ENCODE data around the gene TRIM38.
"Not testable (repeated sequence)": the region's sequence is repeated elsewhere in the genome, so short reads cannot be mapped to it uniquely, and the experiment has no call there.

The TRIM38 gene

GRCh38 chr6:26009817-26010216 lies 47.2 kb downstream of the TRIM38 start:
- no peak for DNase-seq

DNA sequence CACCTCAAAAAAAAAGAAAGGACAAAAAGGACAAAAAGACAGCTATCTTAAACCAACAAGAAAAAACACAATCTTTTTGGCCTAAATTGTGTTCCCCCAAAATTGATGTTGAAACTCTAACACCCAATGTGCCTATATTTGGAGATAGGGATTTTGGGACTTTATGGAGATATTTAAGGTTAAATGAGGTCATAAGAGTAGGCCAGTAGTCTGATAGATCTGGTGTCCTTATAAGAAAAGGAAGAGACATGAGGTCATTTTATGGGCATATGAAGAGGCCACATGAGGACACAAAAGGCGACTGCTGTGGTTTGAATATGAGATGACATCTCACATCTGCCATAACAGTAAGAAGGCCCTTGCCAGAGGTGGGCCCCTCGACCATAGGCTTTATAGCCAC lies 49.5 kb downstream of the TRIM38 start:
- no peak for DNase-seq

DNA sequence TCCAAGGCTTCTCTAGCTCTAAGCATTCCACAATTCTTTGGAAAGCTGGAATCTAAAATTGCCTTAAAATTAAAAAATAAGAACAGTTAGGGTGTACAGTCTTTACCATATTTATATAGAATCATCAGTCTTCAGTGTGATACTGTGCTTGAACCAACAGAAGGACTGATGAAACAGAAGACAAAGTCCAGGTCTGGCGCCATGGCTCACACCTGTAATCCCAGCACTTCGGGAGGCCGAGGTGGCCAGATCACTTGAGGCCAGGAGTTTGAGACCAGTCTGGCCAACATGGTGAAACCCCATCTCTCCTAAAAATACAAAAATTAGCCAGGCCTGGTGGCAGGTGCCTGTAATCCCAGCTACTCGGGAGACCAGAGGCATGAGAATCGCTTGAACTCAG lies 51.8 kb downstream of the TRIM38 start:
- DNase-seq, result not testable (repeated sequence)

GRCh38 chr6:26016245-26016962 lies 53.8 kb downstream of the TRIM38 start:
- no peak for DNase-seq

GRCh38 chr6:26016963-26017631 lies 54.5 kb downstream of the TRIM38 start:
- DNase-seq, result no peak

DNA sequence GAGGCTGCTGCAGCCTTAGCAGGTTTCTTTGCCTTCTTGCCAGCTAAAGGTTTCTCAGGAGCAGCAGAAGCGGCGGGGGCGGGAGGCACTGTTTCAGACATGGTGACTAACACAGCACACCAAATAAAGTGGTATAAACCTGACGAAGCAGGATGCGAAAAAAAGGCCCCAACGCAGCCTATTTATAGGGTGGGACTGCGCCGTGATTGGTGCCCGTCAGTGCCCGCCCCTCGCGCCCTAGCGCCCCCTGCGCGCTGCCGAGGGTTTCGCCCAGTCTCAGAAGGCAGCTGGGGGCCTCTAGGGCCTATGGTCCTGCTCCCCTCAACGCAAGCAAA lies 55.0 kb downstream of the TRIM38 start:
- DNase-seq, result no peak

GRCh38 chr6:26019261-26019830 lies 56.7 kb downstream of the TRIM38 start:
- no peak for DNase-seq

DNA sequence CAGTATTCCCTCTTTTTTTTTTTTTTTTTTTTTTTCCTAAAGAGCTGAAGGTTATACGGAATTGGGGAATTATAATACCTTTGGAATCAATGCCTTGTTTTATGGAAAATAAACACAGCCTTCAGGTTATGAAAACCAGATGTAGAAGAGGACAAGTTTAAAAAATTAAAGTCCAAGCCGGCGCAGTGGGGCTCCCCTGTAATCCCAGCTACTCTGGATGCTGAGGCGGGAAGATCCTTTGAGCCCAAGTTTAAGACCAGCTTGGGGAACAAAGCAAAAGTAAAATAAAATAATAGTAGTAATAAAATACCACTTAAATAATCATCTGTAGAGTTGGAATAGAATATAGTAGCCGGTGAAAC lies 57.3 kb downstream of the TRIM38 start:
- no peak for DNase-seq

- peak; percentile 59 for DNase-seq
Observed at GRCh38 chr6:26020329-26021000, 57.9 kb downstream of the TRIM38 start.

GRCh38 chr6:26021001-26021349 lies 58.4 kb downstream of the TRIM38 start:
- DNase-seq, result peak; percentile 80

DNA sequence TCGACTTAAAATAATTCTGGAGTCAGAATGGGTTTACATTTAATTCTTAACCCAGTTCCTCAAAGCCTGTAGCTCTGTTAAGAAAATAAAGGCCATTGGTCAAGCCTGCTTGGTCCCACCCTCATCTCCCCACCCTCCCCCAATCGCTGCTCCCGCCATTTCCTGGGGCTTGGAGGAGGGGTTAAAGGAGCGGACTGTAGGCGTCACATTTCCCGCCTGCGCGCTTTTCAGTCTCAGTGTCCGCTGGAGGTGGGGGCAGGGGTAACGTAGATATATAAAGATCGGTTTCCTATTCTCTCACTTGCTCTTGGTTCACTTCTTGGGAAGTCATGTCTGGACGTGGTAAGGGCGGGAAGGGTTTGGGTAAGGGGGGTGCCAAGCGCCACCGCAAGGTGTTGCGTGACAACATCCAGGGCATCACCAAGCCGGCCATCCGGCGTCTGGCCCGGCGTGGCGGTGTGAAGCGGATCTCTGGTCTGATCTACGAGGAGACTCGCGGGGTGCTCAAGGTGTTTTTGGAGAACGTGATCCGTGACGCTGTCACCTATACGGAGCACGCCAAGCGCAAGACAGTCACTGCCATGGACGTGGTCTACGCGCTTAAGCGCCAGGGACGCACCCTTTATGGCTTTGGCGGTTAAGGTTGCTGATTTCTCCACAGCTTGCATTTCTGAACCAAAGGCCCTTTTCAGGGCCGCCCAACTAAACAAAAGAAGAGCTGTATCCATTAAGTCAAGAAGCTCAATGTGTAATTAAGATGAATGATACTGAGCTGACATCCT lies 58.9 kb downstream of the TRIM38 start:
- DNase-seq, result peak; percentile 95

DNA sequence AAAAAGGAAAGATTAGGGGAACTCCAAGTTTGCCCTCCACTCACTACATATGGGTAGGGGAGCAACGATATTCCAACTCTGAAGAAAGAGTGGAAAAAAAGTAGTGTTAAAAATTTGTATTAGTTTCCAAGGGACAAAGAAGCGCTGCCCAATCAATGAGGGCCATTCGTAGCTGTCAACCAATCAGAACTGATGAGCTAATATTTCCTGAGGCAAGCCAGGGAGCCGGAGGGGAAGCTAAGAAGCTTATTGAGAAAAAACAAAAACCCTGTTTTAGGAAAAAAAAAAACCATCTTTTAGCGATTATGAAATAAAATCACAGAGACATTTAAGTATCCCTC lies 59.5 kb downstream of the TRIM38 start:
- DNase-seq, result peak; percentile 81

GRCh38 chr6:26022737-26023136 lies 60.1 kb downstream of the TRIM38 start:
- no peak for DNase-seq

GRCh38 chr6:26024651-26025046 lies 62.0 kb downstream of the TRIM38 start:
- no peak for DNase-seq

DNA sequence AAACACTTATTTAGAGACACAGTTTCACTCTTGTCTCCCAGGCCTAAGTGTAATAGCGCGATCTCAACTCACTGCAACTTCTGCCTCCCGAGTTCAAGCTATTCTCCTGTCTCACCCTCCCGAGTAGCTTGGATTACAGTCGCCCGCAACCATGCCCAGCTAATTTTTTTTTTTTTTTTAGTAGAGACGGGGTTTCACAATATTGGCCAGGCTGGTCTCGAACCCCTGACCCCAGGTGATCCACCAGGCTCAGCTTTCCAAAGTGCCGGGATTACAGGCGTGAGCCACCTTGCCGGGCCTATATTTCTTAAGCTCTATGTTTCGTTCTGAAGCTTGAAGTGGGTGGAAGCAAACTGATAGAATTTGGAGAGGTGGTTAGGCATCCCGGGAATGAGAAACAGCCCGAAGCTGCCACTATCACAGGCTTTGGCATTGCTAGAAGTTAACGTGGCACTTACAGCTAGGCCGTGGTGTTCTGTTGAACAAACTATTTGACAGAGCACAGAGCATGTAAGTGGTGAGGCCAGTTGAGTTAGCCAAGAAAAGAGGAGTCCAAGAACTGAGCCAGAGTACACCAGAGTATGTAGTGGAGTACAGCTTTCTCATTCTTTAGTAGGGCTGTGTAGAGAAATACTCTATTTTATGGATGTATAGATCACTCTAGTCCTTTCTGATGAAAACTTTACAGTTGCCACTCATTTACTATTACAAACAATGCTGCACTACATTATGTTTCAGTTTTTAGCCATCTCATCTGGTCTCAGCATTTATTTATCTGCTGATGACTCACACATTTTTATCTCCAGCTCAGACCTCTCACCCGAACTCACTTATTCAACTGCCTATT lies 62.7 kb downstream of the TRIM38 start:
- no peak for DNase-seq

DNA sequence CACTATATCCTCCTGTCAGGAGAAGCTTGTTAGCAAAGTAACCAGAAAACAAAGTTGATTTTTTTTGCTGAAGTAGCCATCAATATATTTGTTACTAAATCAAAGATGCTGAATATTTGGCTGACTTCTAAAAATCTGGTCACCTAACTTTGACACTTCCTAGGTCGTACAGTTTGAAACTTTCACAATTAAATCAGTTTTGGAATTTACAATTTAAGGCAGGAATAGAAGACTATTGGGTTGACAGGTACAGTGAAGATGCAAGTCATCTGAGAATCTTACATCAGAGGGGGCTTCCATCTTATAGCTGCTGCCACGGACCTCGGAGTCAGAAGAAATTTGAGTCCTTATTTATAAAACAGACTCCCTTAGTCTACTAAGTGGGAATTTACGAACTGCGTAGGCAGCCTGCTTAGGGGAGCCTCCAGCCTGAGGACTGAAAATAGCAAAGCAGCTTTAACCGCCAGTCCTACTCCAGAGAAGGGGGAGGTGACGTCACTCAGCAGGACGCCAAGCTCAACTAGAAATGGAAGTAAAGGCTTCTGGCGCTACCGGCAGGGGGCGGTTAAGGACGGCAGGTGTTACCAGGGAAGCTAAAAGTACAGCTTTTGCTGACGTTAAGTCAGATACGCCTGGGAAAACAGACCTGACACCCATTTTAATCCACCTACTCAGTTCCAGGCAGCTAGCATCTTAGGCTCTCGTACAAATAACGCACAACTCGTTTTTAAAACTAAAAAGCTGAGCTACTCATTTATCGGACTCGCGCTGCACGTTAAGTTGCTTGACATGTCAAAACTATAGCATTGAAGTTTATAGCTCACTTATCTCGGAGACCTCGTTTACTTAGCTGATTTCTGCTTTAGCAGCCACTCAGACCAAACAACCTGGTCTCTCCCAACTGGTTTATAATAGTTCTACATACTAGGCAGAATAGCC lies 63.6 kb downstream of the TRIM38 start:
- DNase-seq, result peak; percentile 99

DNA sequence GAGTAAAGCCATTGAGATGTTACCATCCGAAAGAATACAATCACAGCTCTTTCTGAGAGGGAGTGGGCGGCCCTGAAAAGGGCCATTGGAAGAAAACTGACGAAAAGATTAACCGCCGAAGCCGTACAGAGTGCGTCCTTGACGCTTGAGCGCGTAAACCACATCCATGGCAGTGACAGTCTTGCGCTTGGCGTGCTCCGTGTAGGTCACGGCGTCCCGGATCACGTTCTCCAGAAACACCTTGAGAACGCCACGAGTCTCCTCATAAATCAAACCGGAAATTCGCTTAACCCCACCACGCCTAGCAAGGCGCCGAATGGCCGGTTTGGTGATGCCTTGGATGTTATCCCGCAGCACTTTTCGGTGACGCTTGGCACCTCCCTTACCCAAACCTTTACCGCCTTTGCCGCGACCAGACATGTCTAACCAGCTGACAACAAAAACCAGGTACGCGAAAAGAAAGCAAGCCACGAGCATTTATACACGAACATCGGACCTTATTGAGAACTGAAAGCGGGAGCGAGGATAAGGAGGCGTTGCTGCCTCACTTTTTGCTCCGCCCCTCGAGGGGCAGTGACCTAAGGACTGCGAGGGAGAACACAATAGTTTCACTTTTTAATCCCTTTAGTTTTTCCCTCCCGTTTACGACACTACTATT lies 64.4 kb downstream of the TRIM38 start:
- peak; percentile 98 for DNase-seq

DNA sequence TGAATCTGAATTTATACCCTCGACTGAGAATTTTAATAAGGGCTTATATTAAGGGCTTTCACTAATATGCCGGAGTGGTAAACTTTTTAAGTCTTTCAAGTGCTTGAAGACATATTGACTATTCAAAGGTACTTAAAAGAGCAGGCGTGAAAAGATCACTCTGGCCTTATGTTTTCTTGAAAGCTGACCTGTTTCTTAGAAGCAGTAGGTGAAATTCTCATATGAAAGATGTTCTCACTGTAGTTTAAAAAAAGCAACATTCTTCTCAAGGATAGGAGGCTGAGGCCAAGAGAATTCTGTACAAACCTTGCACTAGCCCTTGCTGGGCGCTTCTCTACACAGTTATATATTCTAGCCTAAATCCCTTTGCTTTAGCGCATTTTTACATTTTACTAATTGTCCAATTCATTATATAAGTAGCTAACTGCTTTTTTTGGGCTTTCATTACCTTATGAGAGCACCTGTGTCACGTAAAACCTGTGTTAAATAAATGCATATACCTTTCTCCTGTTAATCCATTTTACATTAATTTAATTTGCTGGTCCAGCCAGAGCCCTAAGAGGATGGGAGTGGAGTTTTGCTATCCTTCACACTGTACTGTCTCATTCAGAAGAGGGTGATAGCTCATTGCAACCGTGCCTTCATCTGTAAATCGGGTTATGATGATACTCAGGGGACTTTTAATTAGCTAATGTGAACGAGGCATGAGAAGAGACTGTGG lies 65.0 kb downstream of the TRIM38 start:
- DNase-seq, result peak; percentile 96

GRCh38 chr6:26028212-26028745 lies 65.7 kb downstream of the TRIM38 start:
- no peak for DNase-seq
